Middle frontal gyrus (tissue), 1 donor: Measurements from ENCODE around the gene SAC3D1.
"Not testable (repeated sequence)": the region's sequence is repeated elsewhere in the genome, so short reads cannot be mapped to it uniquely, and the experiment has no call there.

Experiments used
- DNase-seq: peaks from one replicate; pipeline ENCODE4 v3.0.0-alpha.2; 2015; ENCODE audit warnings: low spot score; ENCODE audit errors: extremely low spot score

The SAC3D1 gene

DNA sequence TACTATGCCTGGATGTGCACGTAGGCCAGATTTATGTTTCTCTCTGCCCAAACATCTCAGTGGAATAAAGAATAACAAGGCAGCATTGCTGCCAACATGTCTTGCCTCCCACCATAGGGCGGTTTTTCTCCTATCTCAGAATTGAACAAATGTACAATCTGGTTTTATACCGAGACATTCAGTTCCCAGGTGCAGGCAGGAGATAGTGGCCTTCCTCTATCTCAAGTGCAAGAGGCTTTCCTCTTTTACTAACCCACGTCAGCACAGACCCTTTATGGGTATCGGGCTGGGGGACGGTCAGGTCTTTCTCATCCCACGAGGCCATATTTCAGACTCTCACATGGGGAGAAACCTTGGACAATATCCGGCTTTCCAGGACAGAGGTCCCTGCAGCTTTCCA, 17.5 kb upstream of the SAC3D1 start:
- DNase-seq: not testable (repeated sequence)

DNA sequence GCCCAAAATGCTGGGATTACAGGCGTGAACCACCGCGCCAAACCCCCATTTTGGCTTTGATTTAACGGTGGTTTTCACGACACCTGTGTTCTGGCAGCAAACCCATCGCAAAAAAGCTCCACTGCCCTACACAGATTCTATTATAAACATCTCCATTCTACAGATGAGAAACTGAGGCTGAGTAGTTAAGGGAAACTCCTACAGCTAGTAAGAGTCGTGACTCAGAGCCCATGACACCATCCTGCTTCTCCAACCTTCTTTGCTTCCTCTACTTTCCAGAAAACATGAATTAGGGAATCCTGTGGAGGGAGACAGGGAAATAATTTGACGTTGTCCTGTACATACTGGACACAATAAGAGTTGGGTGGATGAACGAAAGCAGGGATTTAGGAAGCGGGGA, 14.2 kb upstream of the SAC3D1 start:
- no peak for DNase-seq

DNA sequence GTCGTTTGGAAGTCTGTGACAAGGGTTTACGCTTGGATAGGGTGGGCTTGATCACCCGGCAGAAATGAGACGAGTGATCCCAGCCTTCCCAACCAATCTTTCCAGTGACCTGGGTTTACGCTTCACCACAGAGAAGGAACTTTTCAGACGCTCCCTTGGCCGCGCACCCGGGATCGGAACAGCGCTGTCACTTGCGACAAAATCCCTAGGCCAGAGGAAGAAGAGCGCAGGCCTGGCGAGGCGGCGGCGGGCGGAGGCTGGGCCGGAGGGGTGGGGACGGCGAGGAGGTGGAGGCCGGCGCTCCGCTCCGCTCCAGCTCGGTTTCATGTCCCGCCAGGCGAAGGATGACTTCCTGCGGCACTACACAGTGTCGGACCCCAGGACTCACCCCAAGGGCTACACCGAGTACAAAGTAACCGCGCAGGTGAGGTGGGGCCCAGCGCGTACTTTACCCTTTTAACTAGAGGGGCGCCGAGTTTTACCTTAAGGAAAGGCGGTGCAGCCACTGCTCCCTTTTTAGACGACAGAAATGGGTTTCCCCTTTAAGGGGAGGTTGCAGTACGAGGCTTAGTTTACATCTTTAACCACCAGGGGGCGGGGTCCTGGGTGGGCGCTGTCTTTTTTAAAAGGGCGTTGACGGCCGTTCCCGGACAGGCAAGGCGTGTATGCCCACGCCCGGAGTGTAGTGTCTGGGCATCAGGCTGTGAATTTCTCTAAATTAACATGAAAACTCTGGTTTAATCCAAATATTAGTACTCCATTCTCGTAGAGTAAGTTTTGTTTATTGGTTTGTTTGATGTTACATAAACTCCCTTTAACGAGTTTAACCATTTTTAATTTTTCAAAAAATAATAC, 13.6 kb upstream of the SAC3D1 start, which contains the start of gene SNX15:
Gene SNX15 (plus strand): TSS at position 227 of the 855 bp plus-strand sequence. CDS start 99 bp downstream, at position 326.
- peak; percentile 91 for DNase-seq

DNA sequence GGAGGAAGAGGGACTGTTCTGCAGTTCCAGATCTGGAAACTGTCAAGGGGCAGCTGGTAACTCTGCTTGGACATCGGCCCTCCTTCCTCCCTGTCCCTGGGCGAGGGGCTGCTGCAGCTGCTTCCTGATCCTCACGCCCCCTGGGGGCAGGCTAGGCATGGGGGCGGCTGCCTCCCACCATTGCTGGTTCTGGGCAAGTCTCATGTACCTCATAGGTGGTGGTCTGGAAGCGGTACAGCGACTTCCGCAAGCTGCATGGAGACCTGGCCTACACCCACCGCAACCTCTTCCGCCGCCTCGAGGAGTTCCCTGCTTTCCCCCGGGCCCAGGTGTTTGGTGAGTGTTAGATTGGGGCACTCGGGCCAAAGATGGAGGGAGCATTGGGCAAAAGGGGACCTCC, 8.8 kb upstream of the SAC3D1 start:
- no peak for DNase-seq

DNA sequence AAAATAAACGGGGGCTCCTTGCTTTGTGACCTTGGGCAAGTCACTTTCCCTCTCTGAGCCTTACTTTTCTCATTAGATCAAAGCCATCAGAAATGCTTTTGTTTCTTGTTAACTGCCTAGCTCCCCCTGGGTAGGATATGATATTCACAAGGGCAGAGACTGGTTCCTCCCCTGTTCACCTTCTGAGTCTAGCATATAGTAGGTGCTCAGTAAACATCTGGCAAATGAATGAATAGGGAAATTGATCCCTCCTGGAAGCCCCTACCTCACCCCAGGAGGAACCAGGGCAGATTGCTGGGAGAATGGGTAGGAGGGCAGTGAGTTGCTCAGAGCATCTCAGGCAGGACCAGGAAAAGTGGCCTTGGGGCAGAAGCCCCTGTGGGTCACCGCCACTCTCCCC, 6.6 kb upstream of the SAC3D1 start:
- no peak for DNase-seq

DNA sequence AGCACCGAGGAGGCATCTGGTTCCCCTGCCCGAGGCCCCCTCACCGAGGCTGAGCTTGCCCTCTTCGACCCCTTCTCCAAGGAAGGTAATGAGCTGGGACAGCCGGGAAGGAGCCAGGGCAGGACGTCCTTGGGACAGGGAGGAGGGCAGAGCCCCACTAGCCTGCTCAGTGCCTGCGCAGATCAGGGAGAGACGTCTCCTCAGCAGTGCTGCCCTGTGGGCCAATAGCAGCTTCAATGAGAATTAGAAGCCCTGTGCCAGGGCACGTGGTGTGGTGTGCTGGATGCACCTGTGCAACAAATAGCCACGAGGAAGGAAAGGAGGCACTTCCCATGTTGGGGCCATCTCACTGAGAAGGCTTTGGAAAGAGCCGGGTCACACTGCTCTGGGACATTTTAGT, 5.4 kb upstream of the SAC3D1 start:
- DNase-seq: no peak

DNA sequence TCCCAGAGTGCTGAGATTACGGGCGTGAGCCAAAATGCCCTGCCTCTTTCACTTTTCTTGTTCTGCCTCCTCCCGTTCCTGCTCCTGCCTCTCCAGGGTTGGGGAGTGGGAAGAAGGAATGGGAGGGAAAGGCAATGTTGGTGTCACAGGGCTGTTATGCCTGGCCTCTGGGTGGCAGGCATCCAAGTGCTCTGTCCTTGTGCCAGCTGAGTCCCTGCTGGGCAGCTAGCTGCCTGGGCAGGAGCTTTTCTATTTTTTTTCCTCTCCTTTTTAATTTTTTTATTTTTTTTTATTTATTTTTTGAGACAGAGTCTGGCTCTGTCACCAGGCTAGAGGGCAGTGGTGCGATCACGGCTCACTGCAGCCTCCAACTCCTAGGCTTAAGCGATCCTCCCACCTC, 4.1 kb upstream of the SAC3D1 start:
- DNase-seq: no peak

DNA sequence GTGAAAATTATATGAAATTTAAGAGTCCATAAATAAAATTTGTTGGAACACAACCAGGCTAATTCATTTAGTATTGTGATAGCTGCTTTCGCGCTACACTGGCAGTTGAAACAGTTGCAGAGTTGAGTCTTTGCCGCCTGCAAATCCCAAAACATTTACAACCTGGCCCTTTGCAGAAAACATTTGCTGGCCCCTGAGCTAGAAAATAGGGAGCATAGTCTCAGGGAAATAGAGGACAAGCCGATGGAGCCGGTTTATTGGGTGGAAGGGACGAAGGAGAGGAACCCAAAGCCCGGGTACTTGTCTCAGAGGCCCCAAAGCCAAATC, 527 bp upstream of the SAC3D1 start:
- peak; percentile 3 for DNase-seq

DNA sequence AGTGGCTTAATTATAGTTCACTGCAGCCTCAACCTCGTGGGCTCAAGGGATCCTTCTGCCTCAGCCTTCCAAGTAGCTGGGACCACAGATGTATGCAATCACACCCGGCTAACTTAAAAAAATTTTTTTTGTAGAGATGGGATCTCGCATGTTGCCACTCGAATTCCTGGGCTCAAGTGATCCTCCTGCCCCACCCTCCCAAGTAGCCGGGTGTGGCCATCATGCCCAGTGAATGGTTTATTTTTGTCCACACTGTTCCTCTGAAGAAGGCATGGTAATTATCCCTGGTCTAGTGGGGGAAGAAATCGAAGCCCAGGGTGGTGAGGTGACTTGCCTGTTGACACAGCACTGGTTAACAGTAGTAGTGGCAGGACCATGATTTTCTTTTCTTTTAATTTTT, 1.9 kb downstream of the SAC3D1 start:
- DNase-seq: no peak

DNA sequence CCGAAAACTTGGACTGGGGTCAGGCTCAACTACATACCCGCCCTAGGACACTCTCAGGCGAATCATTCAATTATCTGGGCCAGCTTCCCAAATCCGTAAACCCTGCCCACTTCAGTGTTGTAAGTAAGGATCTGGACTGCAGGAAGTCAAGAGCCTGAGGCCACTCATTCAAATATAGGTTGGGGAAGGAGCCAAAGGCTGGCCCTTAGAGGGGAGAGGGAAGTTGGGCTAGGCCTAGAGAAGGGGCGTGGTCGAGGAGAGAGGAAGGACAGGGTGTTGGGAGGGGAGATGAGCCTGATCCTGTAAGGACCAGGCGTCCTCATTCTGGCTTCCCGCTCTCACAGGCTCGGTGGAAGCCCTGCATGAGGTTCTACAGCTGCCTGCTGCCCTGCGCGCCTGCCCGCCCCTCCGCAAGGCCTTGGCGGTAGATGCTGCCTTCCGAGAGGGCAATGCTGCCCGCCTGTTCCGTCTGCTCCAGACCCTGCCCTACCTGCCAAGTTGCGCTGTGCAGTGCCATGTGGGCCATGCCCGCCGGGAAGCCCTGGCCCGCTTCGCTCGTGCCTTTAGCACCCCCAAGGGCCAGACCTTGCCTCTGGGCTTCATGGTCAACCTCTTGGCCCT, 3.0 kb downstream of the SAC3D1 start:
- no peak for DNase-seq

DNA sequence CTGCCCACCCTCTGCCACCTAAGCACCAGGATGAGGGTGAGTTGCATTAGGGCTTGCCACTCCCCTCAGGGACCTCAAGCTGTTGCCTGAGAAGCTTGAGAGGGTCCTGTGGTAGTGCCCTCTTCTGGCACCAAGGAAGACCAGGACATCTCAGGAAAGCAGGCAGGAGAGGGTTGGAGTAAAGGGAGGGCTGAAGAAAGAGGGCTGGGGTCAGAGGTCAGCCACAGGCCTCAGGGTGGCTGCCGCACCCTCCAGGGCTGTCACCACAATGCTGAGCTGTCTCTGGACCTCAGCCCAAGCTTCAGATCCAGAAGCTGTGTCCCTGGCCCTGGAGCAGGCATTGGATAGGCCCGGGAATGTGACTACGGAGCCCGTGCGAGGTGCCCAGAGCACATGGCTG, 4.1 kb downstream of the SAC3D1 start:
- no peak for DNase-seq

DNA sequence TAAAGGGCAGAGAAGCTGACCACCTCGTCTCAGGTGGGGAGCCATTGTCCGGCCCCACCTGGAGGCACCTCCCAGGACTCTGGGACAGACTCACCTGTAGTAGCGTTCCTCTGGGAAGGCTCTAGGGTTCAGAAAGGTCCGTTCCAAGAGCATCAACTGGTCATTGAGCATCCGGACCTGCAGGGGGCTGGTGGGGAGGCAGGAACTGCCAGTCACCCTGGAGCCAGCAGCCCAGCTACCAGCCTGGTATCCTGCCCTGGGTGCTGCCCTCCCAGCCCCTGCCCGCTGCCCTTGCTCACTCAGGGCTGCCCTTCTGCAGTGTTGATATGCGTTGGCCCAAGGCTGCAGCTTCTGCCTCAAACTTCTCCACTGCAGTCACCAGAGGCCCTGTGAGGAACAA, 4.7 kb downstream of the SAC3D1 start:
- DNase-seq: no peak

DNA sequence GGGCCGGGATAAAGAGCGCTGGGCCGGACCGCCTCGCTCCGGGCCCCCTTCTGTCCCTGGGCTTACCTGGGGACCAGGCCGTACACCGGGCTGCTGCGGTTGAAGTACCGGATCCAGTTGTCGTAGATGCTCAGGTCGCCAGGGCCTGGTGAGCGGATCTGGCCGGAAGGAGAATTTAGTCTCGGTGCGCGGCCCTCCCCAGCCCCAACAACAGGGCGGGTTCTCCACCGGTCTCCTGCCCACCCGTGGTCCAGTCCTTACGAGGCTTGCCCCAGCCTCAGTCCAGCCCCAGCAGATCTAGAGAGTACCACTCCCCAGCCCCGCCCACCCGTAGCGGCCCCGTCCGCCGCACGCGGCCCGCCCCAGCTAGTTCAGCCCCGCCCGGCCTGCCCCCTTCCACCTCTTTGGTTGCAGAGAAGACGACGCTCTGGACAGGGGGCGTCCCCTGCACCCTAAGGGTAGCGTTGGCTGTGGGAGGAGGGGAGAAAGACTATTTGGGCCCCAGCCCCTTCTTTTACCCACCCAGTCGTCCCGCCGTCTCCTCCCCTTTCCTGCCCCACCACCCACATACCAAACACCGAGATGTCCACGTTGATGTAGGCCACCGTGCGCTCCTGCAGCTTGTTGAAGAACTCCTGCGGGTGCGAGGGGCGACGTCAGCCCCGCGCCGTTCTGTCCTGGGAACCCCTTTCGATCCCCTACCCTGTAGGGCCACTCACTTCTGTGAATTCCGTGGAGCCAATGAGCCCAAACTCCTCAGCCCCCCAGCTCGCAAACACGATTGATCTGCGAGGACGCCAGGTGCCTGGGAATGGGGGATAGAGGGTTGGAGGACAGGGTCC, 6.8 kb downstream of the SAC3D1 start:
- no peak for DNase-seq

DNA sequence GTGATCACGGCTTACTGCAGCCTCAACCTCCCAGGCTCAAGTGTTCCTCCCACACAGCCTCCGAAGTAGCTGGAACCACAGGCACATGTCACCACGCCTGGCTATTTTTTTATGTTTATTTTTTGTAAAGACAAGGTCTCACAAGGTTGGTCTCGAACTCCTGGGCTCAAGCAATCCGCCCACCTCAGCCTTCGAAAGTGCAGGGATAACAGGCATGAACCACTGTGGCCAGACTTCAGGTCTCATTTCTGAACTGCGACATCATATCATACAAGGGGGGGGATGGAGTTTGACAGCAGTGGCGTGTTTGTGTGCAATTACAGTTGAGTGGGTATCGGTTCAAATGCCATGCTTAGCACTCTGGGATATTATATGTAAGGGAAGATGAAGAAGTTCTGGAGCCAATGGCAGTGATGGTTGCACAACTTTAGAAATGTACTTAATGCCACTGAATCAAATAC, 10.4 kb downstream of the SAC3D1 start:
- DNase-seq: no peak

DNA sequence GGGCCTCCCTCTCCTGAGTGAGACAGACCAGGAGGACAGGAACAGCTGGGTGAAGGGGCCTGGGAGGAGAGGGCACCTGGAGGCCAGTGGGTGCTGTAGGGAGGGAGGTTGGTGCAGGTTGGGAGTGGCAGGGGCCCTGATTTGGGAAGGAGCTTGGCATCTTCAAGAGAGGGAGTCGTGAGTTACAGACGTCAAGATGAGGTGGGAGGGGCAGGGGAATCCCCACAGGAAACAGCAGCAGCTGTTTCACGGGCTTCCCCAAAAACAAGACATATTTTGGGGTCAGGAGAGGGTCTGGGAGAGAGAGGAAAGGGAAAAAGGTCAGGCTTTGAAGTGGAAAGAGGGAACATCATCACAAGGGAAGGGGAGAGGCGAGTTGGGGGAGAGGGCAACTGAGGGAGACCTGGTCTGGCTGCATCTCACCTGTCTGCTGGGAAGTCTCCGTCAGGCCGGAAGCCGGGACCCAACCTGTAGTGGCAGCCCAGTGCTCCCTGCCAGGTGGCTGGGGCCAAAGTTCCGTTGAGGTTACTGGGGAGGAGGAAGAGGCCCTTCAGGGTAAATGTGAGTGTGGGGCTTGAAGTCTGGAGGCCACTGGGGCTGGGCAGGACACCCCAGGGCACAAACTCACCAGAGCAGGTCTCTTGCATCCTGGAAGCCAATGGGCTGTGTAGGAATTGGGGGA, 13.0 kb downstream of the SAC3D1 start:
- DNase-seq: no peak

DNA sequence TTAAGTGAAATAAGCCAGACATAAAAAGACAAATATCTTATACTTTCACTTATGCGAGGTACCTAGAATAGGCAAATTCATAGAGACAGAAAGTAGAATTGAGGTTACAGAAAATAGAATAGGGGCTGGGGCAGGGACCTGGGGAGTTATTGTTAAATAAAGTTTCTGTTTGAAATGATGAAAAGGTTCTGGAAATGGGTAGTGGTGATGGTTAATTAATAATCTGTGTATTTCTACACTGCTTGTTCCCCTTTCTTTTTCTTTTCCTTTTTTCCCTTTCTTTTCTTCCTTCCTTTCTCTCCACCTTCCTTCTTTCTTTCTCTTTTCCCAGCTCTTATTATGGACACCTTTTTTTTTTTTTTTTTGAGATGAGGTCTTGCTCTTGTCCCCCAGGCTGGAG, 14.5 kb downstream of the SAC3D1 start:
- DNase-seq: no peak

DNA sequence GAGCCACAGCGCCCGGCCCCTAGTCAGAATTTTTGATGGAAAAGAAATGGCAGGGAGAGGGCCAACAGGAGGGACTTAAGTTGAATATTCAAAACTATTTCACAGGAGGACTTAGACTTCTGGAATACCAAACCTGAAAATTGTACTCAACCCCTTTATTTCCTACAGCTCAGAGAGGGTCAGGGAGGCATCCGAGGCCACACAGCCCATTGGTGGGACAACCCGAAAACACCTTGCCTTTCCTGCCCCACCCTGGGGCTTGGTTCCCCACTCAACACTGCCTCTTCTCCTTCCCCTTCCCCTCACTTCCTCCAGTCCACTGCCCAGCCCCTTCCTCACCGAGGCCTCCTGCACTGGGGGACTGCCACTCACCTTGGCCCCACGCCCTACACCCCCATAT, 16.0 kb downstream of the SAC3D1 start:
- DNase-seq: no peak

DNA sequence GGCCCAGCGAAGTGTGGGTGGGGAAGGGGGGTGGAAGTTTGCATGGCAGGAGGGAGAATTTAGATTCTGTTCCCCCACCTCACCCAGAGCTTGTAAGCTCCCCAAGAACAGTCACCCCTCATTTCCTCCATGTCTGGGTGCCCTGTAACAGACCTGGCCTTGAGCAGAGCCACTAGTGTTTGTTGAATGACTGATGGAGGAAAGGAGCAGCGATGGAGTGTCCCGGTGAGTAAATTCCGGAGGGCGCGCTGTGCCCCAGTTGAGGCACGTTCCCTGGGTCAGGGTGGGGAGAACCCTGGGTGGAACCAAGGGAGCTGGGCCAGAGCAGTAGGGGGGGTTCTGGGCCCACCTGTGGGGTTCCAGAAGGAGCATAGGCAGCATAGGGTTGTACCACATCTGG, 16.5 kb downstream of the SAC3D1 start:
- DNase-seq: no peak

DNA sequence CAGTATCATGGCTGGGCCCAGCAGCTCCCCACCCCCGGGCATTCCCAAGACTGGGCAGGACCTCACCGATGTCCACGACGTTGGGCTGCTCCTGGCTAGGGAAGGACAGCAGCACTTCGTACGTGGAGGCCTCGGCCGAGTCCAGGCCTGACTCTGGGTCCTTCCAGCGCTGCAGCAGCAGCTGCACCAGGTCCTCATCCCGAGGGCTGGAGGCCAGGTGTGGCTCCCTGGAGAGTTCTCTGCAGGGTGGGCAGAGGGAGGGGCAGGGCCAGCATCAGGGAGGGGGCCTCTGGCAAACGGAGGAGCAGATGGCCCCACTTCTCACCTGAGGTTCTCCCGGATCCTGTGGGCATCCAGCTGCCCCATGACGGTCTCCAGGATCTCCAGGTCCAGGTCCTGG, 17.0 kb downstream of the SAC3D1 start:
- no peak for DNase-seq

DNA sequence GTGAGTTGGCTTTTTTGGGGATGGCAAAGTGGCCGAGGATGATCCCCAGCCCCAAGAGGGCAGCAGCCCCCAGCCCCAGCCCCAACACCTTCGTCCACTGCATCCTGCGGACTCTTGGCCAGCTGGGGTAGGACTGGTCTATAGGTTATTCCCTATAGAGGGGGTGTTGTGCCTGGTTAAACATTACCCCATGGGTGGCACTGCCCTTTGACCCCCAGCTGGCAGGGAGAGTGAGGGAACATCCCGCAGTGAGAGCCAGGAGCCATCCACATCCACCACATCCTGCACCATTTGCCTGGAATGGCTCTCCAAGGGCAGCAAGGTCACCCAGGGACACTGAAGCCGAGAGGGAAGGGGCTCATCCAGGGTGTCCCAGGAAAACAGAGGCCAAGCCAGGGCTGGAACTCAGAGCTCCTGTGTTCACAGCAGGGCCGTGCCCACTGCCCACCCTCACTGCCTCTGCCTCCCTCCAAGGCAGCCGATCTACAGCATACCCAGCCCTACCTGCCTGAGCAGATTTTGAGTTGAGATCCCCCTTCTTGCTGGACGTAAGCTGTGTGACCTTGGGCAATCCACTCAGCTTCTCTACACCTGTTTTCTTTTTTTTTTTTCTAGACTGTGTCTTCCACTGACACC, 17.5 kb downstream of the SAC3D1 start, which contains the start of gene NAALADL1:
Gene NAALADL1 (minus strand): TSS at position 135 of the 636 bp plus-strand sequence. CDS start 32 bp downstream, at position 103.
- DNase-seq: no peak

DNA sequence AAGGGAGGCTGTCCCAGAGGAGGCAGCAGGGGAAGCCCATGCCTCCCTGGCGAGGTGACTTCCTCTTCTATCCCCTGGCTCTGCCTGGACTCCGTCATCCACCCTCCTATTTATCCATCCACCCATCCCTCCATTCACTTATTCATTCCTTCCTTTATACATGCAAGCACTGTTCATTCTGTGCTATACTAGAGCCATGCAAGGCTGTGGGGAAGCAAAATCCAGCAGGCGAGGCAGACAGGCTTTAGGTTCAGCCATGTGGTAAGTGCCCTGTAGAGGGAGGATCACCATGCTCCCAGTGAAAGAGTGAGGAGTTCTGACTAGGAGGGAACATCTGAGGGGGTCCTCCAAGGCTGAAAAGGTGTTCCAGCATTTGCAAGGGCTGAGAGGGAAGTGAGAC, 18.5 kb downstream of the SAC3D1 start:
- no peak for DNase-seq
